ENCODE measurements around the gene ZBTB7A.

DNA sequence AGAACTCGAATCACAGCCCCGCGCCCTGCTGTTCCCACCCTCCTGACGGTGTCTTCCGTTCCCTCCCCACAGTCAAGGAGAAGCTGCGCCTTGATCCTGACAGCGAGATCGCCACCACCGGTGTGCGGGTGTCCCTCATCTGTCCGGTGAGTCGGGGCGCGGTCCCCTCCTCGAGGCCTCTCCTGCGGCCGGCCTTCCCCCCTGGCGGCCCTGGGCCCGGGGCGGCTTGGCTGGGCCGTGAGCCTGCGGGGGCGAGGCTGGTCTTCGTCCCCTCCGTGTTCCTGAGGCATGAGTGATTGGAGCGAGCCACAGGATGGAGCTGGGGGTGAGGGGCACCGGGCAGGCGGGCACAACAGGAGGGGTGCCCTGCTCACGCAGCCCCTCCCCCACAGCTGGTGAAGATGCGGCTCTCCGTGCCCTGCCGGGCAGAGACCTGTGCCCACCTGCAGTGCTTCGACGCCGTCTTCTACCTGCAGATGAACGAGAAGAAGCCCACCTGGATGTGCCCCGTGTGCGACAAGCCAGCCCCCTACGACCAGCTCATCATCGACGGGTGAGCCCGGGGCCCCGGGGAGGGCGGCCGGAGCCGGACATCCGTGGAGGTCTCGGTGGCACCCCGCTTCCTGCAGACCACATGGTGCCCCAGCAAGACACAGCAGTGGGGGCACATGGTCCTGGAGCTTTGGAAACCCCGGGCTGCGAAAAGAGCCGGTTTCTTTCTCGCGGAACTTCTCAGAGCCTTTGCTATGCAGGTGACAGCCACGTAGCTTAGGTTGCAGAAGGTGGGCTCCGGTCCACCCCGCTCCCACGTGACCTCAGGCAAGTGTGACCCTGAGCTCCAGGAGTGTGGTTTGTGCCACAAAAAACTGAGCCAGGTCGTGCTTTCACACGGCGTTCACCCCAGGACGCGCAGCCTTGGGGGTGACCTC lies 33.4 kb downstream of the ZBTB7A start:
- TF ChIP-seq POLR2A (IDR thresholded peaks at IDR 0.05), result no peak
- TF ChIP-seq, protein P1, sequence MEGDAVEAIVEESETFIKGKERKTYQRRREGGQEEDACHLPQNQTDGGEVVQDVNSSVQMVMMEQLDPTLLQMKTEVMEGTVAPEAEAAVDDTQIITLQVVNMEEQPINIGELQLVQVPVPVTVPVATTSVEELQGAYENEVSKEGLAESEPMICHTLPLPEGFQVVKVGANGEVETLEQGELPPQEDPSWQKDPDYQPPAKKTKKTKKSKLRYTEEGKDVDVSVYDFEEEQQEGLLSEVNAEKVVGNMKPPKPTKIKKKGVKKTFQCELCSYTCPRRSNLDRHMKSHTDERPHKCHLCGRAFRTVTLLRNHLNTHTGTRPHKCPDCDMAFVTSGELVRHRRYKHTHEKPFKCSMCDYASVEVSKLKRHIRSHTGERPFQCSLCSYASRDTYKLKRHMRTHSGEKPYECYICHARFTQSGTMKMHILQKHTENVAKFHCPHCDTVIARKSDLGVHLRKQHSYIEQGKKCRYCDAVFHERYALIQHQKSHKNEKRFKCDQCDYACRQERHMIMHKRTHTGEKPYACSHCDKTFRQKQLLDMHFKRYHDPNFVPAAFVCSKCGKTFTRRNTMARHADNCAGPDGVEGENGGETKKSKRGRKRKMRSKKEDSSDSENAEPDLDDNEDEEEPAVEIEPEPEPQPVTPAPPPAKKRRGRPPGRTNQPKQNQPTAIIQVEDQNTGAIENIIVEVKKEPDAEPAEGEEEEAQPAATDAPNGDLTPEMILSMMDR (IDR thresholded peaks at IDR 0.05), result no peak

All from right lobe of liver (tissue), 4 donors.